ENCODE data around the gene KDM2B.
"Not testable (repeated sequence)": the region's sequence is repeated elsewhere in the genome, so short reads cannot be mapped to it uniquely, and the experiment has no call there.

KDM2B gene

DNA sequence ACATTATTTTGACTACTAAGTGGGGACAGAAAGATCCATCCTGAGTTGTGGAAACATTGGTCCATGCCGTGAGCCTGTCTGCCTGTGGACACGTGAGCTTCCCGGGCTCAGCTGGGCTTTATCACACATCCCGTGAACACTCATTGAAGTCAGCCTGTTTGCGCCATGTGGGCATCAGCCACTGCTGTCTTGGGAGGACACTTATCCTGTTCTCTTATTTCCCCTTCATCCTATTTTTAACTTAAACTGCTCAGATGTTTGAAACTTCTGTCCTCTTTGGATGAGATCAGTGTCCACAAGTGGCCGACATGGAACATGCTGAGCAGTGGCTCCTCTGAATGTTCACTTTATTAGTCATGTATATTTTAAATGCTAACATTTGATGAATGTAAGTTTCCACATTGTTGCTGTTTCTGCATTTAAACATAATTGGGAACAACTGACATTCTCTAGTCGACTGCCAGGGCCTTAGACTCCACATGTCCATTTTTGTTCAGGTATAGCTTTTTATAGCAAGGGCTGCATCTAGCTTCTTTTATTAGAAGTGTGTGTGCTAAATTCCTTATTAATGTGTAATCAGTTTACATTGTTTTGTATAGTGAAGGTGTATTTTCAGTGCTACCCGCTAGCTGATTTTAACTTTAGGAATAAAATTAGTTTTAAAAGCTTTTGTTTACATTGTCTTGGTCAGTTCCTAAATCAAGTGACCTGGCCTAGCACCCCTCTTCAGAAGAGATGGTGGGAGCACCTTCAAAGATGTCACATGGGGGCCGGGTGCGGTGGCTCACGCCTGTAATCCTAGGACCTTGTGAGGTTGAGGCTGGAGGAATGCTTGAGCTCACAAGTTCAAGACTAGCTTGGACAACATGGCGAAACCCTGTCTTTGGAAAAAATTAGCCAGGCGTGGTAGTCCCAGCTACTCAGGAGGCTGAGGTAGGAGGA lies 156.9 kb downstream of the KDM2B start:
- DNase-seq: peak; percentile 42

DNA sequence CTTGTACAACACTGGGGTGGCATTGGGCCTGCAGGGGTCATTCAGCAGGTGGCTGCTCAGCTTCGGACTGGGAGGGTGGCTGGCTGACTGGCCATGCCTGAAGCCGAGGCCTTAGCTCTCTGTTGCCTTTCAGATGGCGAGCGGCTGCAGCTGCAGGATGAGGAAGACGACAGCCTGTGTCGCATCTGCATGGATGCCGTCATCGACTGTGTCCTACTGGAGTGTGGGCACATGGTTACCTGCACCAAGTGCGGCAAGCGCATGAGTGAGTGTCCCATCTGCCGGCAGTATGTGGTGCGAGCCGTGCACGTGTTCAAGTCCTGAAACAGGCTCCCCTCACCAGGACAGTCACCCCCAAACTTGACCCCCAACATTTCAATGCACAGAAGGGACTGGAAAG lies 157.6 kb downstream of the KDM2B start:
- peak; percentile 46 for DNase-seq

DNA sequence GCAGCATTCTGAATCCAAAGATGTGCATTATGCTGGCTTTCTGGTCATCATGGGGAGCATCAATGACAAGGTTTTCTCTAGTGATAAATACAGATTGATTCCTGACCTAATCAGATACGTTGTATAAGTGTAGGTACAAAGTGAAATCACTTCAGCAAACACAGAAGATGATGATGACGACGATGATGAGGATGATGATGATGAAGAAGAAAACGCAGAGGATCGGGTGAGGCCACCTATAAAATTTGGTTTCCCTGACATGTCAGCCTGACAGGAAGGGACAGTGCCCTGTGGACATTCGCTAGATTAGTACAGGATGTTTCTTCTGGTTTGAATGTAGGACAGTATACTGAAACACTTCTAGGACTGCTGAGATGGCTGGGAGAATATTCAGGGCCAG lies 160.7 kb downstream of the KDM2B start:
- DNase-seq: no peak

DNA sequence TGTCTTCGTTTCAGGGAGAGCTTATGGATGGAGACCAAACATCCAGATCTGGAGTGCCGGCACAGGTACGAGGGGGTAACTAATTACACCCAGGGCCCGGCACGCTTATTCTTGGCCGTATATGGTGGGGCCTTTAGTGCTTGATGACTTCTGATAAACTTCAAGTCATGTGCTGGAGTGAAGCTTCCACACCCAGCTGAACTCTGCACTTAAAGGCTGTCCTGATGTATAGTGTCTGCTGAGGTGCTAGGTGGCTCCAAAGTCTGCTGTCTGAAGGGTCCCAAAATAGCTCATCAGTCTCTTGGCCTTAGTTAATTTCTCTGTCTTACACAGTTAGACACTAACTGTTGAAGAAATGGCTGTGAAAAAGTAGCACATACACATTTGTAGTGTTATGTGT lies 163.0 kb downstream of the KDM2B start:
- no peak for DNase-seq

DNA sequence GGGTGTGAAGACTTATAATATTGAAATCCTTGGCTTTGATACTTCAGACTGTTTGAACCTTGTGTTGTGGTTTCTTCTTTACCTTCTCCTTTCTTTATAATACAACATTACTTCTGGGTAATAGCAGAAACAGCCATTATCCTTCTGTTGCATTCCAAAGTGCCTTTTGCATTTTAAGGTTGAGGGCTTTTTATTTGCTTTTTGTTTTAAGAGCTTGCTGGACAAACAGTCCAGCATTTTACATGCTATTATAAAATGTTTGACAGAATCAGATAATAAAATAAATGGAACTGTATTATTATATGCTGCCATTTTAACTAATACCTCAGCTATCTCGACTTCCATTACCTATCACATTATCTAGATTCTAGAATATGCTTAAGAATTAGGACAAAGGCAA lies 166.9 kb downstream of the KDM2B start:
- DNase-seq: no peak

DNA sequence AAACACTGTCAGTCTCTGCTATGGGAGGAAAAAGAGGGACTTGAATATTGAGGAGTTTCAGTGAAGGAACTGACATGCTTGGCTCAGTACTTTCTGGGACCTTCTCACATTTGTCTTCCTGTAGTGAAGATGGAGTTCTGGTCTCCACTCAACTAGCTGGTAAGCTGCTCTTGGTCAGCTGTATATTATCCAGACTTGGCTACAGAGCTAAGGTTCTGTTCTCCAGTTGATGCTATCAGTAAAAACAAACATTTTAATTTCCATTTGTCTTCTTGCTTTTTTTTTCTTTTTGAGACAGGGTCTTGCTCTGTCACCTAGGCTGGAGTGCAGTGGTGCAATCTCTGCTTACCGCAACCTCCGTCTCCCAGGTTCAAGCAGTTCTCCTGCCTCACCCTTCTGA lies 175.6 kb downstream of the KDM2B start:
- no peak for DNase-seq

DNA sequence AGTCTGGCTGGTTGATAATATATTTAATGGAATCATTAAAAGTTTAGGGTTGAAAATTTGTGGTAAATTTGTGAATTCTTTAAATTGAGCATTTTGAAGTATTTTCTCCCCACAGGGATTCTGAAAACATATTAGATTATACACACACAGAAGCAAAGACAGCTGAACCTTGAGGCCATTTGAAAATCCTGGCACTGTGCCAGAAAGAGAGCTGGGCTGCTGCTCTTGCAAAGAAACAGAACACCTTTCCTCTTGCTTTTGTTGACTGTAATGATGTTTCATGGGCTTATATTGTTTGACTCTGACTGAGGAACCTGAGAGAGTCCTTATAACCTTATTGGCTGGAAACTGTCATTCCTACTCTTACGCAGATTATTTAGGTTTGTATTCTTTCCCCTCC lies 176.1 kb downstream of the KDM2B start:
- no peak for DNase-seq

DNA sequence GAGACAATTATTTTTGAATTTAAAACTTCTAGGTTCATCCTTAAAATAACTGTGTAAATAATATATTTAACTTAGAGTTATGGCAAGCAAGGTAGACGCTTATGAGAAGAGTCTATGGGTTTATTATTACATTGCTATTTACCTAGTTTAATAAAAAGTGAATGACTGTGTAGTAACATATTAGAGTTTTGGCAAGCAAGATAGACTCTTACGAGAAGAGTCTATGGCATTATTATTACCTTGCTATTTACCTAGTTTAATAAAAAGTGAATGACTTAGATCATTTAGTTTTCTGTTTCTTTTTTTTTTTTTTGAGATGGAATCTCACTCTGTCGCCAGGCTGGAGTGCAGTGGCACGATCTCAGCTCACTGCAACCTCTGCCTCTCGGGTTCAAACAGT lies 177.1 kb downstream of the KDM2B start:
- no peak for DNase-seq

DNA sequence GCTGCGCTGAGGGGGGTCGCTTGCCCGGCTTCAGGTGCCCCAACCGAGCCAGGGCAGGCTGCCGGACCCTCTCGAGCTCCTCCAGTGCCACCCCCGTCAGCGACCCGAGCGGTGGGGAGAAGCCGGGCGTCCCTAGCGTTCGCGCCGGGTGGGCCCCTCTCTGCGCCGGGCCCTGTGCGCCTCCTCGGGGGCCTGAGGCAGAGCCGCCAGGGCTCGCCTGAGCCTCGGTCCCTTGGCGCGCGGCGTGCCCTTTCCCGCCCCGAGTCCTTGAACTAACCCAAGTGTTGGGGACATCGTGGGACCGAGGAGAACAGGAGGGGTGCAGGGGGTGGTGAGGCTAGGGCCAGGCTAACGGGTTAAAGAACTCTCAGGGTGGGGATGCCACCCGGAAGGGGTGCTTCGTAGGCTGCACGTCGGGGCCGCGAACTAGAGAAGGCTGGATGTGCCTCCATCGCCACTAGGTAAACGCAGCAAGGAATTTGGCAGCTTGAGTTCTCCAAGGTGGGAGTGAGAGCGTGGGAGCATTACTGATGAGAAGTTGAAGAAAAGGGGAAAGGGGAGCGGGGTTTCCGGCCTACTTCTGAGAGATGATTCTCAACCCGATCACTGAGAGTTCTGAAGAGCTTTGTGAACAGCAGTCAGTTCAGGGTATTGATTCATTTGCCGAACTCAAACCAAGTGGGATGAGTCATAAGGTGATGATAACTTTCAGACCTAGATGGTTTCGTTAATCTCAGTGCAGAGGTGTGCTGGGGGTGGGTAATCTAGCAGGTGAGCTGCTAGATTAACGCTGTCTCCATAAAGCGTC lies 180.3 kb downstream of the KDM2B start:
- peak; percentile 88 for DNase-seq

DNA sequence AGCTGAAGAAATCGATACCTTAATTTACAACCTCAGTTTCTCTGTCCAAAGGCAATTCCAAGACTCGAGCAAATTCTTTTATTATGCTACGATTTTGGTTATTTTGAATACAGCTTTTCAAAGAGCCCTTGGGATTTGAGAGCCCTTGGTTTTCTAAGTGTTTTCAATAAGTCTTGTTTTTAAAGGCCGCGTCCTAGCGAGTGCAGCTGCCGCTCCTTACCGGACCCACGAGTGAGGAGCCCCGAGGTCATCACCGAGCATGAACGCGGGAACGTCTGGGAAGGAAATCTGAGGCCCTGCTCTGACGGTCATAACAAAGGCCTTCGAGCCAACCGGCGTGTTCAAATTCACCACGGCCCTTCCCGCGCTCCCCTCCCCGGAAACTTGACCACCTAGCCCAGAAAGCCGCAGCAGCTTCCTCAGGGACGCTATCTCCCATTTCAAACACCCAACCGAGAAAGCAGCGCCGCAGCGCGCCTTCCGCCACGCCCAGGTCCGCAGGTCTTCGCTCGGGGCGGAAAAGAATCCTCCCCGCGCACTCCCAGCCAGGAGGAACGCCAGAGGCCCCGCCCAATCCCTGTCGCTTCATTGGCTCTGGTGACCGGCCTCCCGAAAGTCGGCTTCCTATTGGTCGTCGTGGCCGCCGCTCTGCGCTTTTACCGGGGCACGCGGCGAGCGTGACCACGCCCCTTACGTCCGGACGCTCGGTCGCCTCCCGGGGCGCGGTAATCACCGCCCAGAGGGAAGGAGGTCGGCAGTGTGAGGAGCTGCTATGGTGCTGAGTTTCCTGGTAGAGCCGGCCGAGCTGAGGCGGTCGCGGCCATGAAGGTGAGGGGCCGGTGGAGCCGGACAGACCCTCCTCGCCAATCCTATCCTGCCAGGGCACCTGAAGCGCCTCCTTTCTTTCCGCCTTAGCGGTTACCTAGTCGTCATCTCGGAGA lies 181.2 kb downstream of the KDM2B start, which contains the start of gene RNF34:
Gene RNF34 (plus strand): TSS at position 728 of the 941 bp plus-strand sequence. CDS start 95 bp downstream, at position 823.
- peak; percentile 97 for DNase-seq

DNA sequence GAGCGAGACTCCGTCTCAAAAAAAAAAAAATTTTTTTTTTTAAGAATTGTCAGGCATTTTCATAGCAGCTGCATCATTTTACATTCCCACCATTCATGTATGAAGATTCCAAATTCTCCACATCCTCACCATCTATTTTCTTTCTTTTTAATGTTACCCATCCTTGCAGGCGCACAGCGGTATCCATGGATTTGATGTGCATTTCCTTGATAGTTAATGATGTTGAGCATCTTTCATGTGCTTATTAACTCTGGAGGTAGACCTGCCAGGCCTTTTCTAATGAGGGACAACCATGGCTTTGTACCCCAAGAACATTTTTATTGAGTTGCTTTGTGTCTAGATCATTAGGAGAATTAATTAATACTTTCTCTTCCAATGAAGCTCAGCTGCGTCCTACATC lies 182.5 kb downstream of the KDM2B start:
- DNase-seq: no peak

DNA sequence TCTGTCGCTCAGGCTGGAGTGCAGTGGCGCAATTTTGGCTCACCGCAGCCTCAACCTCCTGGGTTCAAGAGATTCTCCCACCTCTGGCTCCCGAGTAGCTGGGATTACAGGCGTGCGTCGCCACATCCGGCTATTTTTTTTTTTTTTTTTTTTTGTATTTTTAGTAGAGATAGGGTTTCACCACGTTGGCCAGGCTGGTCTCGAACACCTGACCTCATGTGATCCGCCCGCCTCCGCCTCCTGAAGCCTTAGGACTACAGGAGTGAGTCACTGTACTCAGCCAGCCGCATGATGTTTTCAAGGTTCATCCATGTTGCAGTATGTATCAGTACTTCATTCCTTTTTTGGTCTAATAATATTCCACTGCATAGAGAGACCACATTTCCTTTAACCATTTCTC lies 183.3 kb downstream of the KDM2B start:
- no peak for DNase-seq

DNA sequence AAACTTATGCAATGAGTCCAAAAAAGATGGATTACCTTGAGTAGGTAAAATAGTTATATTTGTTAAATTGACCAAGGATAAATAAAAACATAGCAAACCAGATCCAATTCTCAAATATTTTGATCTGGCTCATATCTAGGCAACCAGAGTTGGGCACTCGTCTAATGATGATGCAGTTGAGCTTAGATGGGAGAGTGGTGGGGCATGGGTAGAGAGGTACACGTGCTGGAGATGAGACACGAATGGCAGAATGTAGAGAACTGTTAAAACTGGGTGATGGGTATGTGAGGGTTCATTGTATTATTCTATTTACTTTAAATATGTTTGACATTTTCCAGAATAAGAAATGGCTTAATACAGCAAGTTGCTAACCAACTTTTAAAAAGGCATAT lies 188.5 kb downstream of the KDM2B start:
- no peak for DNase-seq

DNA sequence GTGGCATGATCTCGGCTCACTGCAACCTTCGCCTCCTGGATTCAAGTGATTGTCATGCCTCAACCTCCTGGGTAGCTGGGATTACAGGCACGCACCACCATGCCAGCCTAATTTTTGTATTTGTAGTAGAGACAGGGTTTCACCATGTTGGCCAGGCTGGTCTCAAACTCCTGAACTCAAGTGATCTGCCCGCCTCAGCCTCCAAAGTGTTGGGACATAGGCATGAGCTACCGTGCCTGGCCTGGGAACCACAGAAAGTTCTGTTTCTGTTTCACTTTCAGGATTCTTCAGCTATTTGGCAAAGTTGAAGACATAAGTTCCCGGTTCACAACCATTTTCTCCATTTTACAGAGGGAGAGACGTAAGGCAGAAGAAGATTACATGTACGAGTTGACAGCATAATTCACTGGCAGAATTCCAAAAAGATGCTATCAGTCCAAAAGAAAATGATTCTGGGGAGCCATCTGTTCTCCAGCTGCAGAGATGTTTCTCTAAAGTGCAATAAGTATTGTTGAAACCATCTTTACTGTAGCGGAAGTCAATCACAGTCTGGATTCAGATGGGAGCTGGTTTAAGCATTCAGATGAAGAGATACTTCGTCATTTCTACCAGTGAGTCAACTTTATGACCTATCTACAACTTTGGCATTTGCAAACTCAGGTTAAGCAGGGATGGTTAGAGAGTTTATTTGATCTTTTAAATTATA lies 189.1 kb downstream of the KDM2B start:
- peak; percentile 59 for DNase-seq

DNA sequence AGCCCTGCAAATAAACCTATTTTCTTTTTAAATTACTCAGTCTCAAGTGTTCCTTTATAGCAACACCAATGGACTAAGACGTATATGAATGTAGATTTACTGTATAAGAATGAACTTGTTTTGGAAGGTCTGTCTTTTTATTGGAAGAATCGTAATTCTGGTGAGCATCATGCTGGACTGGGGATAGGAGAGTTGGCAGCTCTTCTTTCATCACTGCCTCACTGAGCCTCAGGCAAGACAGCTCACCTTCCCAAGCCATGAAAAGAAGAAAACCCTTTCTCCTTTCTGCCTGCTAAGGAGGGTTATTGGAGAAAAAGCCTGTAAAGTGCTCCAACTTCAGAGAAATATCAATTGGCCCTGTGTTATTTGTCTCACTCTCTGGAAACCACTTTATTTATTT lies 190.0 kb downstream of the KDM2B start:
- DNase-seq: no peak

DNA sequence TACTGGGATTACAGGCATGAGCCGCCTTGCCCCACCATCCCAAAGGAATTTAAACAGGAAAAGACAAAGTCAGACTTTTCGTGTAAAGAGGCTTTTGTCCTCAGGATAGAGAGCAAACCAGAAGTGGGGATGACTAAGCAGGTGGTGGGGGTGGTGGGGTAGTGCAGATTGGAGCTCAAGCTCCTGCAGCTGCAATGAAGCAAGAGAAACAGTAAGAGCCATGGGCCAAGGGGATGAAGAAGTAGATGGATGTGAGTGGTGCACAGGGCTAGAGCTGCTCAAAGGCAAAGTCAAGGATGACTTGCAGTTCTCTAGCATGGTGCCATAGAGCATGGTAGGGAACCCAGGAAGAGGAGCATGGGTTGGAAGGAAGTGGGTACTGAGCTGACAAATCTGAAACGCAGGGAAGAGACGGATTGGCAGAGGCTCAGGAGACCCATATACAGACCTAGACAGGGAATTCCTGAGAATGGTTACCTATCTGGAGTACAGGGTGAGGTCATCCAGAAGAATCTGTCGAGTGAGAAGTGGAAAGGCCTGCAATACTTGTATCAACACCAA lies 192.3 kb downstream of the KDM2B start:
- DNase-seq: no peak

DNA sequence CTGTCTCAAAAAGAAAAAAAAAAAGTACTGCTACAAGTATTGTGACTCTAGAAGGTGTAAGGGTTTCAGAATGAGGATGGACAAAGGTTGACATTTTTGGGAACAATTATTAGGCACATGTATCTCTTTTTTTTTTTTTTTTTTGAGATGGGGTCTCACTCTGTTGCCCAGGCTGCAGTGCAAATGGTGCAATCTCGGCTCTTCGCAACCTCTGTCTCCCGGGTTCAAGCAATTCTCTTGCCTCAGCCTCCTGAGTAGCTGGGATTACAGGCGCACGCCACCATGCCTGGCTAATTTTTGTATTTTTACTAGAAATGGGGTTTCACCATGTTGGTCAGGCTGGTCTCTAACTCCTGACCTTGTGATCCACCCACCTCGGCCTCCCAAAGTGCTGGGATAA lies 195.9 kb downstream of the KDM2B start:
- DNase-seq: not testable (repeated sequence)

DNA sequence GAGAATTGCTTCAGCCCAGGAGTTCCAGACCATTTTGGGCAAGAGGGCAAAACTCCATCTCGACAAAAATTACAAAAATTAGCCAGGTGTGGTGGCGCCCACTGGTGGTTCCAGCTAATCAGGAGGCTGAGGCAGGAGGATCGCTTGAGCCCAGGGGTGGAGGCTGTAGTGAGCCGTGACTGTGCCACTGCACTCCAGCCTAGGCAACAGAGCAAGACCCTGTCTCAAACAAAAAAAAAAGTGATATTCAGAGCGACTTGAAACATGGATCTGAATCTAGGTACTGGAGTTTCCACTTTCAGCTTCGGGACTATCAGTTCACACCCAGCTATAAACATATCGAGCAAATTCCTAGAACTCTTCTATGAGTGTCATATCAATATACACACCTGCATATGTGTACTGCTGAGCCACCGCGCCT lies 197.2 kb downstream of the KDM2B start:
- DNase-seq: no peak

DNA sequence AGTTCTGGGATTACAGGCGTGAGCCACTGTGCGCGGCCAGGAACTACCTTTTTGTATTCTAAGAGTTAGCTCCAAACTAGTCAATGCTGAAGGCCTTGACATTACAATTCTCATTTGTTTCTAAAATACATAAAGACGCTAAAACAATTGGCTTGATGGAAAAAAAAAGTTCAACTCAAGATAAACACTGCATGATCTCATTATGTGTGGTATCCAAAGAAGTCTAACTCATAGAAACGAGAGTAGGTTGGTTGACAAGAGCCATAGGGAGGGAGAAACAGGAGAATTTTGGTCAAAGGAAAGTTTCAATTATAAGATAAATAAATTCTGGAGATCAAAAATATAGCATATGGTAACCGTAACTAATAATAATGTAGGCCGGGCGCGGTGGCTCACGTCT lies 200.9 kb downstream of the KDM2B start:
- DNase-seq: no peak

Data from activated CD8-positive, alpha-beta memory T cell treated with anti-CD3 and anti-CD28 coated beads for 24 hours (primary cell).